AG10803 (cell line): ENCODE measurements around the gene DEPDC1B.
"Not testable (repeated sequence)": the region's sequence is repeated elsewhere in the genome, so short reads cannot be mapped to it uniquely, and the experiment has no call there.

Experiments
- DNase-seq: peaks from one replicate; pipeline ENCODE4 v3.0.0; 2010; ENCODE audit warnings: low read depth
- H3K4me3 ChIP-seq: 2 replicates; pipeline ENCODE4 v1.5.1; 2011; ENCODE audit warnings: mild to moderate bottlenecking, low read length, control low read depth
- CTCF ChIP-seq: conservative IDR thresholded peaks from 2 replicates; pipeline ENCODE4 v1.5.1; 2011; ENCODE audit warnings: mild to moderate bottlenecking, low read length, control low read depth, inconsistent platforms

DEPDC1B gene

GRCh38 chr5:60690326-60690725 is 9.6 kb downstream of the DEPDC1B start:
- H3K4me3 ChIP-seq = no peak overlapping the region
- TF ChIP-seq CTCF = no peak
- DNase-seq = peak; percentile 9

GRCh38 chr5:60688980-60689379 is 11.0 kb downstream of the DEPDC1B start:
- H3K4me3 ChIP-seq = no peak overlapping the region
- no peak for DNase-seq
- no peak for TF ChIP-seq CTCF

GRCh38 chr5:60687927-60688720 is 11.8 kb downstream of the DEPDC1B start:
- H3K4me3 ChIP-seq = no peak overlapping the region
- peak; percentile 40 for DNase-seq
- peak; percentile 47 for TF ChIP-seq CTCF

- TF ChIP-seq CTCF = no peak
- no peak for DNase-seq
Observed at GRCh38 chr5:60686157-60686556, 13.8 kb downstream of the DEPDC1B start.

GRCh38 chr5:60685700-60686099 is 14.3 kb downstream of the DEPDC1B start:
- TF ChIP-seq CTCF = no peak
- DNase-seq = no peak
- H3K4me3 ChIP-seq = no peak overlapping the region

More at GRCh38 chr5:60686157-60686556, 13.8 kb downstream of the DEPDC1B start:
- no peak overlapping the region for H3K4me3 ChIP-seq

- no peak for DNase-seq
- TF ChIP-seq CTCF = no peak
- no peak overlapping the region for H3K4me3 ChIP-seq
Observed at GRCh38 chr5:60685028-60685427, 14.9 kb downstream of the DEPDC1B start.

GRCh38 chr5:60682007-60682406 is 18.0 kb downstream of the DEPDC1B start:
- H3K4me3 ChIP-seq, DNase-seq: not testable (repeated sequence)

- TF ChIP-seq CTCF = no peak
- DNase-seq = no peak
- no peak overlapping the region for H3K4me3 ChIP-seq
Observed at GRCh38 chr5:60679816-60680215, 20.1 kb downstream of the DEPDC1B start.
